ENCODE measurements around the gene DST. TPM values are rescaled to one million over a fixed set of nuclear protein-coding genes. Genes with fewer than 3 reads are reported as not detected.

Gene DST
- total RNA-seq, 1 experiment from 2014 or later = 91.9 TPM

DNA sequence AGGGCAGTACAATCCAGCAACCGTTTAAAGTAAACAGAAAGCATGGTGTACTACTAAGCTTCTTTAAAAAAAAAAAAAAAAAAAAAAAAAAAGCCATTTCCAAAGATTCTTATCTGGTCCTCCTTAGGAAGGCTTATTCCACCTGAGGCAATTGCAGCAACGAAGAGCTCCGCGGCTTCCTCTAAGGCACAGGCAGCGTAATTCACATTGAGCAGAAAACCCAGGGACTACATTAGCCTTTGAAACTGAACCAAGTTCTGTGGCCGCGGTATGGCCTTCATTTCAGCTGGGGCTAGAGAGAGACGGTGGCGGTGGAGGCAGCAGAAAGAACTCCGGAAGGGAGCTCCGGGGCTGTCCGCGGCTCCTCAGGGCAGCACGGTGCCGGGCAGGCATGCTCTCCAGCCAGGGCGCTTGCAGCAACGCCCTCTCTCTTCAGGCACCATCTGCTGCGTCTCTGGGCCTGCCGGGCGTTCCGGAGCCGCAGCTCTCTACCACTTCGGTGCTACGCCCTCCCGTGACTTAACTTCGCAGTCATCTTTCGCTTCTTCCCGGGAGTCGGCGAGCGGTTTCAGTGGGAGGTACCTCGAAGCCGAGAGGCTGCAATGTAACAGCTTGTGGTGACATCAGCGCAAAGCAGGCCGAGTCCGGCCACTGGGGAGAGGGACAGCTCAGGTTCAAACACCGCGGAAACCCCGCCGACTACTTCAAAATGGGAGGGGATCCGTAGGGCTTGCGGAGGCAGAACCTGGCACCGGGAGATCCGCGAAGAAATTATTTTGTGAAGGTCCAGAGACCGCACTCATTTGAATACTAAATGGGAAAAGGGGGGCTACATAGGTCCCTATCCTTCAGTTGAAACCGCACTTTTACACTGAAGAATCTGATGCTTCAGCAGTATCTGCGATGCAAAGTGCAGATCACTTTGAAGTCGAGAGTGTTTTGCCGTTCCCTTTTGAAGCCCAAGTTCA is 100.0 kb downstream of the DST start:
- no peaks in the 10 kb centered on the region for H4K20me1 ChIP-seq (ENCODE audit: control insufficient read depth, insufficient read depth, insufficient read length)
- H3K23me2 ChIP-seq (ENCODE audit: insufficient read length, low read depth, low read length, poor library complexity, severe bottlenecking) = no peaks in the 10 kb centered on the region
- H4K91ac ChIP-seq (ENCODE audit: insufficient read length, low read depth, low read length) = no peak overlapping the region
- no peak overlapping the region for H2BK15ac ChIP-seq (ENCODE audit: low read depth, low read length)
- H3K9me3 Mint-ChIP-seq = no peaks in the 10 kb centered on the region
- no peak overlapping the region for H3K4ac ChIP-seq (ENCODE audit: low read depth, low read length)
- H3K4me3 Mint-ChIP-seq = no peak overlapping the region
- H3K56ac ChIP-seq (ENCODE audit: insufficient read length, low read depth, low read length) = no peak overlapping the region
- H2BK5ac ChIP-seq (ENCODE audit: insufficient read length, low read length) = no peak overlapping the region
- no peak overlapping the region for H2BK12ac ChIP-seq (ENCODE audit: insufficient read length, low read depth, low read length)
- H3K27ac ChIP-seq (ENCODE audit: insufficient read length, low read depth, low read length) = peak overlapping the region; percentile 79
- H3K18ac ChIP-seq (ENCODE audit: insufficient read length, low read depth, low read length) = peak overlapping the region; percentile 89
- H4K8ac ChIP-seq (replicated peaks; ENCODE audit: insufficient read length, low read depth, low read length) = no peak overlapping the region
- no peaks in the 10 kb centered on the region for H3K4me1 ChIP-seq (ENCODE audit: insufficient read depth, low read length)
- no peak overlapping the region for H3T11ph ChIP-seq (ENCODE audit: low read length)
- DNase-seq = peak; percentile 96
- TF ChIP-seq, protein P1, sequence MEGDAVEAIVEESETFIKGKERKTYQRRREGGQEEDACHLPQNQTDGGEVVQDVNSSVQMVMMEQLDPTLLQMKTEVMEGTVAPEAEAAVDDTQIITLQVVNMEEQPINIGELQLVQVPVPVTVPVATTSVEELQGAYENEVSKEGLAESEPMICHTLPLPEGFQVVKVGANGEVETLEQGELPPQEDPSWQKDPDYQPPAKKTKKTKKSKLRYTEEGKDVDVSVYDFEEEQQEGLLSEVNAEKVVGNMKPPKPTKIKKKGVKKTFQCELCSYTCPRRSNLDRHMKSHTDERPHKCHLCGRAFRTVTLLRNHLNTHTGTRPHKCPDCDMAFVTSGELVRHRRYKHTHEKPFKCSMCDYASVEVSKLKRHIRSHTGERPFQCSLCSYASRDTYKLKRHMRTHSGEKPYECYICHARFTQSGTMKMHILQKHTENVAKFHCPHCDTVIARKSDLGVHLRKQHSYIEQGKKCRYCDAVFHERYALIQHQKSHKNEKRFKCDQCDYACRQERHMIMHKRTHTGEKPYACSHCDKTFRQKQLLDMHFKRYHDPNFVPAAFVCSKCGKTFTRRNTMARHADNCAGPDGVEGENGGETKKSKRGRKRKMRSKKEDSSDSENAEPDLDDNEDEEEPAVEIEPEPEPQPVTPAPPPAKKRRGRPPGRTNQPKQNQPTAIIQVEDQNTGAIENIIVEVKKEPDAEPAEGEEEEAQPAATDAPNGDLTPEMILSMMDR (conservative IDR thresholded peaks at IDR 0.05) = peak; percentile 37; the same call in 1 of the 3 replicates
- no peak overlapping the region for H2BK120ac ChIP-seq (ENCODE audit: low read depth, low read length, poor library complexity, severe bottlenecking)
- H3K27ac Mint-ChIP-seq = no peak overlapping the region
- H3K14ac ChIP-seq (ENCODE audit: insufficient read depth, low read length) = peak overlapping the region; percentile 82
- H4K5ac ChIP-seq (ENCODE audit: insufficient read length, low read depth, low read length) = no peak overlapping the region
- no peak overlapping the region for H2AK5ac ChIP-seq (ENCODE audit: insufficient read length, low read length)
- H3K4me1 Mint-ChIP-seq = peaks cover 10 to 11% of the 10 kb centered on the region in 2 experiments
- H3K9ac ChIP-seq (ENCODE audit: extremely low read depth, insufficient read length, low read length) = peak overlapping the region; percentile 82
- no peaks in the 10 kb centered on the region for H3K79me2 ChIP-seq (ENCODE audit: insufficient read depth, low read length)
- WGBS (ENCODE audit: extremely low coverage, insufficient read length, low lambda C conversion rate) = no CpG with 5 or more reads among the region's 50 CpGs
- H3K23ac ChIP-seq (ENCODE audit: insufficient read length, low read depth, low read length) = no peak overlapping the region
- H3K9me3 ChIP-seq (ENCODE audit: control insufficient read depth, low read depth, low read length) = no peaks in the 10 kb centered on the region
- no peaks in the 10 kb centered on the region for H3K36me3 Mint-ChIP-seq (ENCODE audit: insufficient read depth in 1 of 3, low read depth in 3 of 3)
- no peak overlapping the region for H2AFZ ChIP-seq (ENCODE audit: low read length)
- H3K27me3 Mint-ChIP-seq (ENCODE audit: low read depth) = no peaks in the 10 kb centered on the region
- H3K4me2 ChIP-seq (ENCODE audit: insufficient read depth, insufficient read length, low read length) = peak overlapping the region; percentile 78
- H3K27me3 ChIP-seq (ENCODE audit: insufficient read depth, low read length) = no peaks in the 10 kb centered on the region
- H2BK20ac ChIP-seq (ENCODE audit: low read depth, low read length, poor library complexity, severe bottlenecking) = no peak overlapping the region
- no peaks in the 10 kb centered on the region for H3K79me1 ChIP-seq (ENCODE audit: insufficient read depth, low read depth, low read length, poor library complexity, severe bottlenecking)
